ENCODE data around the gene SLC7A5.
"Not testable (repeated sequence)": the region's sequence is repeated elsewhere in the genome, so short reads cannot be mapped to it uniquely, and the experiment has no call there.

SLC7A5 gene

DNA sequence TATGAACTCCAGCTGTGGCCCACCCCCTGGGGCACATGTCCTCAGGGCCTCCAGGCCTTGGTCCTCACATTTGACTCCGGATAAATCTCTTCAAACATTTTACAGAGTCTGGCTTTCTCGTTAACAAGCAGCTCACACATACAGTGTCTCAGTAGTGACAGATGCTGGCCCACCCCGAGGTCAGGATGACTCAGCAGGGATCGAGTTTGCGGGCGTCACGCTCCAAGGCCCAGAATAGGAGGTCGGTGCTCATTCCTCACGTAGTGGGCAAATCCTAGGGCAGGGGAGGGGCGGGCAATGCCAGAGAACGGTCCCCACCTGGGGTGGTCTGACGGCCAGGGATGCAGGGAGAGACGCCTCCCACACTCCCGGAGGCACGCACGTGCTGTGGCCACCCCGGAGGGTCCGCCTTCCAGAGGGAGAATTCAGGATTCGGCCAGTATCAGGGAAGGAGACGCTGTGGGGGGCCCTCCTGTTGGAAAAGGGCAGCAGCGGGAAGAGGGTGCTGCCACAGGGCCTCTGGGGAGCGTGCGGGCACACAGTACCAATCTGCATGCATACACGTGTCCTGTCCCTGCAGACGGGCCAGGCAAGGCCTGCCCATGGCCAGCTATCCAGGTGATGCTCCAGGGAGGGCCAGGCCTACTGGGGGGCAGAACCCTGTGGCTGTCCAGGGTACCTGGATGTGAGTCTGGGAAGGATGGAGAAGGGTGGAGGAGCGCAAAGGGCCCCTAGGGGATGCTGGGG, 8.6 kb downstream of the SLC7A5 start:
- no peak for DNase-seq (ENCODE audit: low read depth)

DNA sequence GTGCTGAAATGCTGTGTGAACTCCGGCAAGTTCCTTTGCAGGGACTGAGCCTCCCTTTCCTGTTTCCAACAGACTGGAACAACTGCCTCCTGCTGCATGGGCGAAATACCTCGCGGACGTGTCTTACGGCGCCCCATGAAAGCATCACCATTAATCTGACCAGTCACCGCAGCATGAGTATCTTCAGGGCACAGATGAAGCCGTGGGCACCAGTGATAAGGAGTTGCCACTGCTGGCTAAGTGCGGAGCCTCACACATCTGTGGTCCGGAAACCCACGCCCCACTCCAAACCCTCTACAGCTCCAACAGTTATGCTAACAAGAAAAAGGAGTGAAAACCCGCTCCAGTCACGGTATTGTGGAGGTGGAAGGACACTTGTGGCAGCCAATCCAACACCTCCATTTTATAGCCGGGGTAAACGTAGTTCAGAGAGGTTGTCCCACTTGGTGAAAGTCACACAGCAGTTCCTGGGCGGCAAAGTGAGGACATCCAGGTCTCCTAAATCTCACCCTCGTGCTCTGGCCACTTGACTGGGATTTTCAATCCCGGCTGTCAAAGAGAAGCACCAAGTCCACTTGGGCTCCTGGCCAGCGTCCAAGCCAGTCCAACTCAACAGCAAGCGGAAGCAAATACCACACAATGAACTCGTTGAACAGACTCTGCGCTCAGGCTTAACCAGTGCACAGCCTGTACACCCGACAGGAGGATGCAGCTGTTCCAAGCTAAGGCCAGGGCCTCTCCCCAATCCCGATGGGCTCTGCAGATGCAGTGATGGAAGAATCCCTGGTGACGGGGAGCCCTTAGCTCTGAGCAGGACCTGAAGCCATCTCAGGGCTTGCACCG, 10.9 kb downstream of the SLC7A5 start:
- not testable (repeated sequence) for DNase-seq (ENCODE audit: low read depth)

DNA sequence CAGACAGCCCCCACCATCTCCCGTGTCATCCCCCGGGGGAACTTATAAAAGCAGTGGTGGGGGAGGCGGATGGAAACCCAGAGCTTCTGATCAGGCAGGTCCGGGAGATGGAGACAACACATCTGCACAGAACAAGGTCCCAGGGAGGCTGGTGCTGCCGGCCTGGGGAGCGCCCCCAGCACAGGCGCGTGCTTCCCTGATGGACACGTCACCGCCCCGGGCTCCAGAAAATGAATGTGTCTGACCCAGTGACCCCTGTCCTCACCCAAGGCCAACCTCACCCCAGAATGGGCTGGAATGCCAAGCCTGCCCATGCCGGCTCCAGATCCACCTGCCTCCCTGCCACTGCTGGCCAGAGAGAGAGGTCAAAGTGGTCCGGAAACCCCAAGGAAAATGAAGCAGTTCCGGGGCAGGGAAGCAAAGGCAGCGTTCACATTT, 12.5 kb downstream of the SLC7A5 start:
- no peak for DNase-seq (ENCODE audit: low read depth)

DNA sequence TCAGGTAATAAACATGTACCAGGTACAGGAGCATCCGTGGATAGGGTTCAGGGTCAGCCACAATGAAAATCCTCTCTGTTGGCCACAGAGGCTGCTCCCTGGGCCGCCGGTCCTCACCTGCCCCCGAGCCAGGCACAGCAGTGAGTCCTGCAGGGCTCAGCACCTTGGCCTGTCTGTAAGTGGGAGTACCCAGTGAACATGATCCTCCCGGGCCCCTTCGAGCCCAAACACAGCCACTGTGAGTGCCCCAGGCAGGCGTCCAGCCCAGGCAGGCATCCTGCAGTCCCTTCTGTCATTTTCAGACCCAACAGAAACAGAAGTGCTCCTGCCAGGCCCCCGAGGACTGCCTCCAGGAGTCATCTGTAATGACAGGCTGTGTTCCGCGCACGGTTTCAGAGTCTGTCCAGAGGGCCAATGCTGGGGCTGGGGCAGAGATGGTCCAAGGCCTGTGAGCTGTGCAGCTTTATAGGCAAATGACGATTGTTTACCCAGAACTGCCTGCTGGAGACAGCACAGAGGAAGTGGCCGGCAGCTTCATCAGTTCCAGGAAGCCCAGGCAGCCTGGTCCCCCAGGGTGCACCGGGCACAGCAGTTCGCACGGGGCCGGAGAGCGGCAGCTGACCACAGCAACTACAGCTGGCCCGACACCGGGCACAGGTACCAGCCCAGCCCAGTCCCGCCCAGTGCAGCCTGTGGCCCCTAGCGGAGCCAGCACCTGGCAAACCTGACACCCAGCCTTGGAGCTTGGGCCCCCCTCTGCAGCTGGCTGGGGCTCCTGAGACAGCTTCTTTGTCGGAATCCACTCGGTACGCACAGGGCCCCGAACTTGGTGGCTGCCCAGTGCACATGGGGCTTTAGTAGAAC, 13.2 kb downstream of the SLC7A5 start:
- no peak for DNase-seq (ENCODE audit: low read depth)

DNA sequence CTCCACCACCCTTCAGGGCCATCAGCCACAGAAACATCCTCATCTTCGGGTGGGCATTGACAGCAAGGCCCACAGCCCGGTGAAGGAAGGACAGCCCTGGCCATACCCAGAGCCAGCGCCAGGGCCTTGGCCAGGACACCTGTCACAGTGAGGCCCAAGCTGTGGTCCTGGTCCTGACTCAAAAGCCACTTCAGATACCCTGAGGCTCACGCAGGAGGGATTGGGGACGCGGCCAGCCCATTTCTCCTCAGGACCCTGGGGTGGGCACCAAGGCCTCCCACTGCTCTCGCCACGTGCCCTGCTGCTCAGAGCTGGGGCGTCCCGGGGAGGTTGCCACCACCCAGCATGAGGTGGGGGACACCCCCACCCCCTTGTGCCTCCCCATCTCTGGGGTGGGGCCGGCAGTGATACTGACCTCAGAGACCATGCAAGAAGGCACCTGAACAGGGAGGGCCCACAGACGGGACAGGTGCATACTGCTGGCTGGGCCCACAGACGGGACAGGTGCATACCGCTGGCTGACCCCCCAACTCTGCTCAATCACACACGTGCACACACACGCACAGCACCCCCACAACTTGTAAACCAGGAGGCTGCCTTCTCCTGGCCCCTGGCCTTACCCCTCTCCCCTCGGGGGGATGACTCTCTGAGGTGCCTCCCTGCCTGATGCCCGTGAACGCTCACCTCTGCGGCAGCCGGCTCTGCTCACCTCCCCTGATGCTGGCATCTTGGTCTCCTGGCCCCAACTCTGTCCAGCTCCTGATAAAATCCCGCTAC, 14.2 kb downstream of the SLC7A5 start:
- no peak for DNase-seq (ENCODE audit: low read depth)

DNA sequence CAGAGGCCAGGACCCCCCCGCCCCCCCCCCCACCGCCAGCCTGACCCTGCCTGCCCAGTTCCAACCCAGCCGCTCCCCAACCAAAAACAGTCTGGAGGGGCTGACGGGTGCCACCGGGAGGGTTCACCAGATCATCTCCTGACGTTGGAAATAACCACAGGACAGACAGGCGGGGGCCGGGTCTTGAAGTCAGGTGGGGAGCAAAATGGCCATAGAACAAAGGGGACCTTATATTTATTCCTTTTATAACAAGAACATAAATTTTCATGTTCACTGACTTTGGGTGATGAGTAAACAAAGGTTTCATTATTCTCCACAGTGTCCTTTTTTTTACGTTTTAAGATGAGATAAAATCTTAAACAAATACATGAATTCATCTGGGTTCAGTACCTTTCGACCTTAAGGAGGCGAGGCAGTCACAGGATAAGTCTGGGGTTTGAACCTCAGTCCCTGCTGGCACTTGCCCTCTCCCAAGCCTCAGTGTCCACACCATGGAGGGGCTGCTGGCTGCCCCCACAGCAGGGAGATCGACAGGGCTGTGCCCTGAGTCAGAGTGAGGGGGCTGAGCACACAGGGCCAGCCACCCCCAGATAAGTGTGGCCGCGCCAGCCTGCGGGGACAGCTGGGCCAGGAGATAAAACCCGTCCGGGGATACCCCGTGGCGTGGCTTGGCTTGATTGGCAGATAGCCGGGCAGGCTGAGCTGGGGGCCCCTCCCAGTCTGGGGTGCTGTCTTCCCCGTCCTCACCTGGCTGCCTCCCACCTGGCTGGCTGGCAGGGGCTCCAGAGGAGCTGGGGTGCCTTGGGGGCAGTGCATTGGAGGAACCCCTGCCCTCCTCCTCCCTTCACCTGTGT, 15.0 kb downstream of the SLC7A5 start:
- DNase-seq (ENCODE audit: low read depth), result no peak

DNA sequence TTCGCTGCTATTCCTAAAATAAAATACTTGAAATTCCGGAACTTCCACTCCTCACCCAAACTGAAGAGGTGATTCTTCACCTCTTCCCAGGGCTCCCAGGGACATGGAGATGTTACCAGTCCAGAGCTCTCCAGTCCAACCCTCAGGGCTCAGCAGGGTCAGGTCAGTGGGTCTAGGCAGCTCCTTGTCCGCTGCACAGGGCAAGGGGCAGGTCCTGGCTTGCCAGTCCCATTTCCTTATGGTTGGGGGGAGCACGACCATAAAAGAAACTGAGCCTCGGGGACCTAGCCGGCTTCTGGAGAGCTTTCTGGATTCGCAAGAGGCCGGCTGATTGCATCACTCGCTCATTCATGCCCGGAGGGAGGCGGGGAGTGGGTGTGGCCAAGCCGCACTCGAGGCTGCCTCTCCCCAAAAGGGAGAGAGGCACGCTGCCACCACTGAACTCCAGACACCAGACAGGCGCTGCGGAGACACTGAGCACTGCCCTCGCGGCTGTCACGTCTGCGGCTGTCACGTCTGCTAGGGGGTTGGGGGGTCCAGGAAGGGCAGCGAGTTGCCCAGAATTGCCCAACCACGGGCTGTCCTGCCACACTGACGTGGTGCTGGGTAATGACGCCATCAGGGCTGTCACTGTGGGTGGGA, 15.8 kb downstream of the SLC7A5 start:
- peak; percentile 35 for DNase-seq (ENCODE audit: low read depth)

DNA sequence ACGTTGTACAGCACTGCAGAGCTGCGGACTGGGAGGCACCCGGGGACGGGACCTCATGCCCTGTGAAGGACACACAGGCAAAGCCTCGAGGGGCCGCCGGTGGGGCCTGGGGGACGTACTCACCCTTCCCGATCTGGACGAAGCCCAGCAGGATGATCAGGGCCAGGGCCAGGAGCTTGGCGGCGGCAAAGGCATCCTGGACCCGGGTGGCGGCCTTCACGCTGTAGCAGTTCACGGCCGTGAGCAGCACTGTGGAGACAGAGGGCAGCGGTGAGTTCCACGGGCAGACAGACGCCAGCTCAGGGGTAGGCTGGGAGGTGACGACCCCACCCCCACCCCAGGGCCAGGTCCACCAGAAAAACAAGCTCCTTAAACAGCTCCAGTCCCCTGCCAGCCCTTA, 17.7 kb downstream of the SLC7A5 start:
- DNase-seq (ENCODE audit: low read depth), result no peak

DNA sequence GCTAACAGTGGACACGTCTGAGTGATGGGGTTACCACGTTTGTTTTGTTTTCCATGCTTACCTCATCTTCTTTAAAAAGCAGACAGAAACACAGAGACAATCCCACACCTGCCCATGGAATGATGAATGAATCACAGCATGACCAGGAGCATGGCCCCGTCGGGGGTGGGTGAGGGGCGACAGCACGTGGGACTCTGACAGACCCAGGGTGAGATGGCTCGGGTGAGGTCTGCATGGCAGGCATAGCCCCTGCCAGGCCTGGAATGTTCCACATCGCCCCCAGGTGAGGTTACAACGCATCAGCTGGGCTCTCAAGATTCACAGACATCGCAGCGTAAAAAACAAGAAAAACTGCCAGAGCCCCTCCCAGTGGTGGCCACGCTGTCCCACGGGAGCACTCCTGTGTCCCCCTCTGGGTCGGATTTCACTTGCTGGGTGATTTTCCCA, 18.1 kb downstream of the SLC7A5 start:
- DNase-seq (ENCODE audit: low read depth), result no peak

DNA sequence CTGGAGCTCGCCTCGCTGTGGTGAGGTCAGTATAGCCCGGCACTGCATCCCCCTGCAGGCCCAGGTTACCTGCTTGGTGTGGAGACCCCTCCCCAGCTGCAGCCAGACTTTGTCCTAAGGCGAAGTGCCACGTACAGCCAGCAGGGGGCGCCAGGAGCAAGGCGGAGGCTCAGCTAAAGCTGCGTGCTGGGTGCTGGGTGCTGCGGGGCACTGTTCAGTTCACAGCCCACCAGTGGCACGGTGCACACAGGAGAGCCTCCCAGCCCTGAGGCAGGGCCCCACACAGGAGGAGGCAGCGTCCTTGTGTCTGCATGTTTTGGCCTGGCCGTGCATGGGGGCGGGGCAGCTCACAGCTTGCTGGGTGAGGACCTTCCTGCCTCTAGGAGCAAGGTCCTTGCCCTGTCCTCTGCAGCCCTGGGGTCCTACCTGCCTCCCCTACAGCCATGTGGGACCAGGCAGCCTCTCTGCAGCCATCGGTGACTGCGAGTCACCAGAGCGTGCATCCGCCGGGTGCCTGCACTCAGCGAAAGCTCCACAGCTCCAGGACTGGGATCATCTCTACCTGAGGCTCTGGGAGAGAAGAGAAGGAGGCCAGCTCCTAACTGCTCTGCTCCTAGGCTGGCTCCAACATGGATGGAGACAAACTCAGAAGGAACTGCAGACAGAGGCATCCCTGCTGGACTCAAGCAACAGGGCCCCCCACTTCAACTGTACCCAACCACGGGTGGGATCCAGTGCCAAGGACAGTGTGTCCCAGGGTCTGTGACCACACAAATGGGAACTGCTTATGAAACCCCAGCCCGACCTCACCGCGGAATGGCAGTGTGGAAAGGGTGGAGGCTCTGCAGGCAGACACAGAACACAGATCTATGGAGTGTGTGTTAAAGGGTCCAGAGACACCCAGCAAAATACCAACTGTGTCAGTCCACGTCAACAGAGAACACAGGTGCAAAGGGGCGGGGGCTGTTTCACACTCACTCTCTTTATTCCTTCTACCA, 19.0 kb downstream of the SLC7A5 start:
- DNase-seq (ENCODE audit: low read depth), result no peak

DNA sequence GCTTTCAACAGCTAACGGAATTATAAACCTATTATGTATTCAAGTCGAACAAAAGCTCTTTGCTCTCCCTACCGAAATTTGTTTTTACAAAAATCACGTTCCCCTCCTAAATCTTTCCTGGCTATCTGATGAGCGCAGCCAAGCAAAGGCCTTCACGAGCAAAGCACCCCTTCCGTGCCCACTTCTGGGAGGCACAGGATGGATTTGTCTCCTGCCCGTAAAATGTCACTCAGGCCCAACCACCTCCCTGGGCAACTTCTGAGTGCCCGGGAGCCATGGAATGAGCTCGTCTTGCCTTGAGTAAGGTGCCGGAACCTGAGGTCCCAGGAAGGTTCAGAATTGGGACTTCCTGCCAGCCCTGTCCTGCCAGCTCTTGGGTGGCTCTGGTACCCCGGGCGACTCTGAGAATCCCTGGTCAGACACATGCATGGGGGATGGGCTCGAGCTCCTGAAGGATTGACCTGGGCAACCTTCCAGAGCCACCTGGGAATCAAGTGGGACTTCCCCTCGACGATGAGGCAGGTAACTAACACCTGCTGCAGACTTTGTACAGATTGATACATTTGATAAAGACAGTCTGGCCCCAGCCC, 19.8 kb downstream of the SLC7A5 start:
- no peak for DNase-seq (ENCODE audit: low read depth)

DNA sequence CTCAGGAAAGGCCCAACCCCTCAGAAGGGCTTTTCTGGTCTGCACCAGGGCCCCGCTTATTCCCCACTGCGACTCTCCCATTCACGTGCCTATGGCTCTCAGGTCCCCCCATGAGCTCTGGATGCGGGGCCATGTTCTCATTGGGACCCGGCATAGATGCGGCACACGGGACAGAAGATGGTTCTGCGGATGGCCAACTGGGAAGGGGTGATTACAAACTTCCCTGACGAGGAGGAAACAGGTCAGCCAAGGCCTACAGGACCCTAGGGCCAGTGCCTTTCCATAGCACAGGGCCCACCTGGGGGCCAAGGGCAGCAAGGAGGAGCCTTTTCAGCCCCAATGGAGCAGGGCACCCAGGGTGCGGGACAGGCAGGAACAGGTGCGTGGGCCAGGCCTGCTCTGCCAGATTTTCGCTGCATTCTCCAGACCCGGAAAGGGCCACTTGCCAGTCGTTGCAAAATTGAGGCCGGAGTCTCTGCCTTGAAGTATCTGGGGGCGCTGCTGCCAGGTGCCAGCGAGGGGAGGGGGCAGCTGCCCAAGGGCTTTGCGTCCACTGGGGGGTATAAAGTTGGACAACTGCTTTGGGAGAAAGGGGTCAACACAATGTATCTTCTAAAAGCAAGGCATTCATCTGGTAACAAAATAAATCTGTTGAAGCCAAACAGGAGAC, 20.5 kb downstream of the SLC7A5 start:
- DNase-seq (ENCODE audit: low read depth), result no peak

DNA sequence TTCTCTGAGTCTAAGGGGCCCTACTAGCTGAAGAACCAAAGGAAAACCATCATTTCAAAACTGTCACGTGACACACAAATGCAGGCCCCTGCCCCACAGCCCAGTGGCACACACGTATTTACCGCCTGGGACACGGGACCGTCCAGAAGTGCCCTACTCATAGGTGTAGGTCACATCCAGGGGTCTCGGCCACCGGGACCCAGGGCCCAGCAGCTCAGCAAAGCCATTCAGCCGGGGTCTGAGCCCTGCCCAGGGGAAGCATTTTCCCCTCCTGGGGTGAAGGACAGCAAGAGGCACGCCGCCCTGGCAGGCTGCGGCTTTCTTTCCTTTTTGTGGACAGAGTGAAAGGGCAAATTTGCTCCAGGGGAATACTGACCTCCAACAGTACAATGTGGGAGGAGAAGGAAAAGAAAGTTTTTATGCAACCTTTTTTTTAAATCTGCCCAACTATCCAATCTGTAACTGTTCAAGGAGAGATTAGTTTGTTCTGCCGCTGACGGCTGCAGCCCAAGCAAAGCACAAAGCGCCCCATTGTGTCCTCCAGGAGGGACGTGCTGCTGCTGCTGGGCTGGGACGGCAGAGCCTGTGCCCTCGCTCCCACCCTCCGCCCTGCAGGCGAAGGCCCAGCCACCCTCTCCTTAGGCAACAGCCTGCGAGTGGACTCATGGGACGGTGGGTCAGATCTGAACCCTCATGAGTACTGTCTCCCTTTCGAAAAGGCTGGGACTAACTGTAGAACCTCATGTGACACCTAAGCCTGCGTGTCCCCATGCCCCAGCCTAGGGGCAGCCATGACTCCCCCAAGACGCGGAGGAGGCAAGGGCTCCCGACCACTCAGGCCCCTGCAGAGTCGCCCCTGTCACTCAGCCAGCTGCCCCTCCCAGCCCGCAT, 21.3 kb downstream of the SLC7A5 start:
- no peak for DNase-seq (ENCODE audit: low read depth)

DNA sequence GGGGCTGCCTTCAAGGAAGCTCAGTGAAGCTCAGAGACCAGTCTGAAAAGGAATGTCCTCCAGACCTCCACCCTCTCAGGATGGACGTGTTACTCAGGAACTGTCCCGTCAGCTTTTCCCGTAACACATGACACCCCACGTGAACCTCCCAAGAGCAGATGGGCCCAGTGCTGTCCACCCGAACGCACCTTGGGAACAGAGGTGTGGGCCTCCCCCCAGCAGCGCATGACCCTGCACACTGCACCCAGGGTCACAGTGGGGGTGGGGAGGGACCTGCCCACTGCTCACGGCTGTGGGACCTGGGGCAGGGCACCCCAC, 21.9 kb downstream of the SLC7A5 start:
- no peak for DNase-seq (ENCODE audit: low read depth)

DNA sequence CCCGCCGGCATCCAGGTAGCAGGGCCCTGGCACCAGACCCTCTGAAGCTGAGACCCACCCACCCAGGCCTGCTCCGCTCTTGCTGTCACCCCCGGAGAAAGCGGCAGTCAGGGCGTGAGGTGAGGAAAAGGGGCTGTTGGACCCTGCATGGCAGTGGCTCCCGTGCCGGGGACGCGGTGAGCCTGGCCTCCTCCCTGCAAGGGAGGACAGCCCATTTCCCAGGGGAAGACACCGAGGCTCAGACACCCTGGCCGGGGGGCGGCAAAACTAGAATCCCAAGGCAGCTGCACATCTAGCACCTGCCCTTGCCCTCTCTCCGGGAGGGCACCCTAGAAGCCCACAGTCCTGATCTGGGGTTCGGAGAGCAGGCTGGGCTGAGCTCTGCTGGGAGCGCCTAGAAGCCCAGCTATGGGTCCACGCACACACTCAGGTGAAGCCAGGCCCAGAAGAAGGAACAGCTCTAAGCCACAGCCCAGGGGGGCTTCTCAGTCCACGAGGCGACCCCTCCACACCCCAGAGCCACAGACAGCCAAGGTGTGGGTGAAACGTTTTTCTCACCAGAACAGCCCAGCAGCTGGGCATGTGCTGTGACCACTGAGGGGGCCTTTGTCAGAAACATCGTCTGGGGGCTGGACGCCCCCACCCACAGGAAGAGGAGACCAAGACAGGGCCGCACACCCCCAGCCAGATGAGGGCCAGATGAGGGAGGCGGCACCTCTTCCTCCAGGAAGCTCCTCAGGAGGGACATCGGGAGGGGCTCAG, 22.4 kb downstream of the SLC7A5 start:
- DNase-seq (ENCODE audit: low read depth), result no peak

Data from HS-5 (cell line).